LNCaP clone FGC (cell line): ENCODE results near the gene CDK4.
A peak's percentile ranks its signal among the peaks of the same experiment; 100 is the strongest.

Source experiments
- DNase-seq: peaks from one replicate; pipeline ENCODE4 v3.0.0-alpha.2; 2011; ENCODE audit warnings: low read depth
- H3K4me3 ChIP-seq: 2 replicates; pipeline ENCODE4 v1.5.1; 2011; ENCODE audit warnings: mild to moderate bottlenecking, low read depth, low read length, control low read depth
- CTCF ChIP-seq: IDR thresholded peaks from 2 replicates; pipeline ENCODE4 v1.5.1; 2012; ENCODE audit warnings: mild to moderate bottlenecking; ENCODE audit not compliant: control insufficient read depth, insufficient read depth; ENCODE audit errors: extremely low read depth

Gene CDK4

DNA sequence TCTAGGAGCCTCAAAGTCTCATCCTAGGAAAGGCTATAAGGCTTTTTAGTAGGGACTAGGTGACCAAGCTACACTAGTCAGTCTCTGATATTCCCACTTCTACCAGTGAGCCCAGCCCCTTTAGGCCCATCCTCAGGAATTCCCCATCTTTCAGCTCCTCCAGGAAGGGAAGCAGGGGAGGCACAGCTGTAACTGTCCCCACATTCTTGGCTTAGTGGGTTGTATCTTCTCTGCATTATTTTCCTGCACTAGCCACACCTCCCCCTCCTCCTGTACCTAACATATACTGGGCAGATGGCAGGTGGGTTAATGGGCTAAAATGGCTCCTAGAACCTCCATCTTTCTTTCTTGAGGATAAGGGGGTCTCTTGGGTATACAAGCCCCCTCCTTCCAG is 15.2 kb upstream of the CDK4 start:
- TF ChIP-seq CTCF = no peak
- DNase-seq = no peak
- H3K4me3 ChIP-seq = no peak overlapping the region

- TF ChIP-seq CTCF = no peak; the same call in 1 of the 2 replicates
- DNase-seq = no peak
- H3K4me3 ChIP-seq = peak within 1 kb of the TSS; percentile 17
Observed at GRCh38 chr12:57766464-57767304, 14.6 kb upstream of the CDK4 start, which contains the start of gene CYP27B1. Gene CYP27B1 (minus strand): TSS chr12:57767078. CDS start chr12:57767041, 37 bp downstream.

GRCh38 chr12:57765698-57766463 is 13.8 kb upstream of the CDK4 start:
- H3K4me3 ChIP-seq = peak overlapping the region; percentile 17
- no peak for DNase-seq

GRCh38 chr12:57765003-57765697 is 13.0 kb upstream of the CDK4 start:
- peak overlapping the region; percentile 25 for H3K4me3 ChIP-seq

More at GRCh38 chr12:57765698-57766463, 13.8 kb upstream of the CDK4 start:
- no peak for TF ChIP-seq CTCF

GRCh38 chr12:57764662-57765002 is 12.5 kb upstream of the CDK4 start:
- peak overlapping the region; percentile 25 for H3K4me3 ChIP-seq
- TF ChIP-seq CTCF = no peak
- DNase-seq = no peak

More at GRCh38 chr12:57765003-57765697, 13.0 kb upstream of the CDK4 start:
- 0 out of 2 replicates have a peak, but pooled peaks have one; percentile 23 for TF ChIP-seq CTCF
- DNase-seq = no peak

DNA sequence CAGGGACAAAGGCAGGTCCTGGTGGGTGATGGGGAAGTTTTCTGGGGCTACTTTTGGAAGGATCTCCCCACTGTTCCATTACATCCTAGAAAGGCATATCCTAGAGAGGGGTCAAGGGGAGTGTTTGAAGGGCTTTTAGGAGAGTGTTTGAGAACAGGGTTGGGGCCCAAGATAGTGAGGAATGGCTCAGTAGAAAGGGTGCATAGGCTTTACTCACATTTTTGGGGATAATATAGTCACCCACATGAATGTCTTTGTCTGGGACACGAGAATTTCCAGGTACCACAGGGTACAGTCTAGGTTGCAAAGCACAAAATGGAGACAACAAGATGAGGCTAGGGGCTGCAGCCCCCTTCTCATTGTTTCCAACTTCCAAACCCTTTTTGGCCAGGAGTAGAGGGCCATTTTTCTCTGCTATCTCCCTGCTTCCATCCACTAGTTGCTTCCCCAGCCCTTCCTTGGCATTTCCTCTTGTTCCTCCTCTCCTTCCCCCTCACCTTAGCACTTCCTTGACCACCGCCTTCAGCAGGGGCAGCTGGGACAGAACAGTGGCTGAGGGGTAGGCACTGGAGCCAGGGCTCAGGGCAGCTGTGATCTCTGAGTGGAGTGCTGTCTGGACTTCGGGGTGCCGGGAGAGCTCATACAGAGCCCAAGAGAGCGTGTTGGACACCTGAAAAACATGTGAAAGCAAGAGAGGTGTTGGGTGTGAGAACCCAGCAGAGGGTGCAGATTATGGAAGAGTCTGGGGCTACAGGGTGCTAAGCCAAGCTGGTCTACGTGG is 12.0 kb upstream of the CDK4 start:
- TF ChIP-seq CTCF = no peak
- DNase-seq = no peak
- H3K4me3 ChIP-seq = no peak overlapping the region
